CD14-positive monocyte (primary cell): ENCODE results near the gene RPL15. TPM values are rescaled to one million over a fixed set of nuclear protein-coding genes. Genes with fewer than 3 reads are reported as not detected.
"Not testable (repeated sequence)": the region's sequence is repeated elsewhere in the genome, so short reads cannot be mapped to it uniquely, and the experiment has no call there.

ENCODE experiments used
- DNase-seq, 3 donors: peaks; one replicate each; pipeline ENCODE4 v3.0.0-alpha.2; 2011 to 2022
- H2AFZ ChIP-seq: 2 replicates; pipeline ENCODE4 v1.6.0; 2012; ENCODE audit warnings: mild to moderate bottlenecking, low read depth, low read length, inconsistent platforms; ENCODE audit not compliant: insufficient read depth, poor library complexity, severe bottlenecking
- H3K27ac ChIP-seq, 2 donors: 1 replicate in 1 of 2; 2 replicates in 1 of 2; pipeline ENCODE4 v1.5.1; 2012 to 2013; ENCODE audit warnings: low read length in 2 of 2, control low read depth in 1 of 2, inconsistent platforms in 1 of 2, low read depth in 1 of 2, mild to moderate bottlenecking in 1 of 2
- H3K27me3 ChIP-seq, 2 donors: one replicate each; pipeline versions ENCODE4 v1.6.0 to v1.6.1; 2011 to 2013; ENCODE audit warnings: low read length in 2 of 2; ENCODE audit not compliant: control insufficient read depth in 2 of 2, insufficient read depth in 2 of 2
- H3K36me3 ChIP-seq, 2 donors: replicated peaks in 1 of 2; 1 replicate in 1 of 2; 2 replicates in 1 of 2; pipeline versions ENCODE4 v1.5.1 to v1.6.1; 2012 to 2013; ENCODE audit warnings: low read length in 2 of 2, control low read depth in 1 of 2, inconsistent platforms in 1 of 2, mild to moderate bottlenecking in 1 of 2; ENCODE audit not compliant: insufficient read depth in 2 of 2, control insufficient read depth in 1 of 2
- H3K4me1 ChIP-seq, 2 donors: 1 replicate in 1 of 2; 2 replicates in 1 of 2; pipeline versions ENCODE4 v1.5.1 to v1.6.1; 2012 to 2013; ENCODE audit warnings: low read length in 2 of 2, control low read depth in 1 of 2, inconsistent platforms in 1 of 2, mild to moderate bottlenecking in 1 of 2, moderate library complexity in 1 of 2; ENCODE audit not compliant: insufficient read depth in 2 of 2, control insufficient read depth in 1 of 2
- H3K4me2 ChIP-seq: replicated peaks from 2 replicates; pipeline ENCODE3; 2012; ENCODE audit warnings: low read length, moderate library complexity, mild to moderate bottlenecking; ENCODE audit not compliant: poor library complexity, severe bottlenecking; ENCODE audit errors: extremely low read depth
- H3K4me3 ChIP-seq, 3 experiments: fragments of 200-600 bp in 1 of 3; sonication (generic) in 1 of 3; replicated peaks in 1 of 3; 1 replicate in 2 of 3; 2 replicates in 1 of 3; pipeline ENCODE4 v1.5.1; 2011 to 2013; ENCODE audit warnings: low read length in 3 of 3, mild to moderate bottlenecking in 3 of 3, control low read depth in 2 of 3, low read depth in 2 of 3, inconsistent platforms in 1 of 3, moderate library complexity in 1 of 3
- H3K79me2 ChIP-seq: 2 replicates; pipeline ENCODE4 v1.6.0; 2012; ENCODE audit warnings: mild to moderate bottlenecking, control low read depth, inconsistent platforms, low read length, moderate library complexity; ENCODE audit not compliant: insufficient read depth
- H3K9ac ChIP-seq: 2 replicates; pipeline ENCODE4 v1.6.0; 2017; ENCODE audit warnings: low read length, mild to moderate bottlenecking; ENCODE audit not compliant: insufficient read depth, poor library complexity, severe bottlenecking
- H3K9me3 ChIP-seq, 2 donors: replicated peaks in 1 of 2; 1 replicate in 1 of 2; 2 replicates in 1 of 2; pipeline versions ENCODE4 v1.5.1 to v1.6.1; 2012 to 2013; ENCODE audit warnings: low read length in 2 of 2, control low read depth in 1 of 2; ENCODE audit not compliant: control insufficient read depth in 1 of 2, insufficient read depth in 1 of 2
- H4K20me1 ChIP-seq: 2 replicates; pipeline ENCODE4 v1.6.0; 2012; ENCODE audit warnings: mild to moderate bottlenecking, low read length, control low read depth, moderate library complexity; ENCODE audit not compliant: insufficient read depth
- H3K27ac Mint-ChIP-seq, 7 donors: one replicate each; pipeline ENCODE4 v1.8.0; 2020; ENCODE audit warnings: mild to moderate bottlenecking in 7 of 7, mixed read lengths in 7 of 7, moderate library complexity in 6 of 7, inconsistent platforms in 2 of 7
- H3K27me3 Mint-ChIP-seq, 3 donors: one replicate each; pipeline ENCODE4 v1.8.0; 2021 to 2022; ENCODE audit warnings: low read depth in 3 of 3, mild to moderate bottlenecking in 3 of 3, mixed read lengths in 3 of 3, moderate library complexity in 3 of 3, inconsistent platforms in 1 of 3
- H3K36me3 Mint-ChIP-seq, 2 donors: one replicate each; pipeline ENCODE4 v1.8.0; 2020; ENCODE audit warnings: mixed read lengths in 2 of 2, inconsistent platforms in 1 of 2, mild to moderate bottlenecking in 1 of 2
- H3K4me1 Mint-ChIP-seq: one replicate; pipeline ENCODE4 v1.8.0; 2020; ENCODE audit warnings: mild to moderate bottlenecking, mixed read lengths
- H3K4me3 Mint-ChIP-seq, 2 donors: one replicate each; pipeline ENCODE4 v1.8.0; 2020; ENCODE audit warnings: mild to moderate bottlenecking in 2 of 2, mixed read lengths in 2 of 2, moderate library complexity in 1 of 2
- H3K9me3 Mint-ChIP-seq, 7 donors: one replicate each; pipeline ENCODE4 v1.8.0; 2020 to 2022; ENCODE audit warnings: mixed read lengths in 7 of 7, mild to moderate bottlenecking in 6 of 7, moderate library complexity in 6 of 7, inconsistent platforms in 2 of 7
- WGBS: methylation state at CpG from one replicate; pipeline ENCODE4 v1.1.5; 2013; ENCODE audit warnings: missing lambda C conversion rate; ENCODE audit not compliant: insufficient coverage; 5-methylcytosine and 5-hydroxymethylcytosine counted together
- intact Hi-C, 2 donors: fragments of 100-400 bp; cut with micrococcal nuclease; formaldehyde crosslinking; loops; one replicate each; pipeline versions ENCODE4 v1.15.0 to v1.15.1; 2023
- polyA plus RNA-seq, 3 donors: library from polyadenylated mRNA; depleted of rRNA in 1 of 3; unstranded in 2 of 3; stranded (reverse) in 1 of 3; fragments of 300-500 nt in 2 of 3; fragments of >200 nt in 1 of 3; fragmentation: Illumina TruSeq in 2 of 3; gene quantifications; 1 replicate in 2 of 3; 2 replicates in 1 of 3; pipeline ENCODE4 v1.2.3, GENCODE V29; 2012 to 2021
- TF ChIP-seq, protein P1 (sequence below): fragments of 200-600 bp; IDR thresholded peaks from one replicate; pipeline ENCODE4 v1.8.0; 2022; ENCODE audit warnings: antibody characterized with exemption, mild to moderate bottlenecking

The RPL15 gene
- polyA plus RNA-seq, 3 donors = 2,510 to 3,161 (median 2,781) TPM

DNA sequence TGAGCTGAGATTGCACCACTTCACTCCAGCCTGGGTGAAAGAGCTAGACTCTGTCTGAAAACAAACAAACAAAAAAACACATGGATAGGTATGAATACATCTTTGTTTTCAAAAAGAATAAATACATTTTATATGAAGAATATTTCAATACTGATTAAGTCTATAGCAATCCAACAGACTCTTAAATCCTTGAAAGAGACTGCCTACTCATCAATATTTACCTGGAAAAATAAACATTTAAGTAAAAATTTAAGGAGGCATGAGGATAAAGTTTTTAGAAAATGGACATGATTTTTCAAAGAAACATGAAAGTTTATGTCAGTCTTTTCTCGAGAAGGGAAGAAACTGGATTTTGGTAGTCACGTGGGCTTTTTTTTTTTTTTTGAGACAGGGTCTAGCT lies 5.5 kb upstream of the RPL15 start:
- Mint-ChIP-seq H3K27ac (no peak overlapping the region), H3K9me3 (no peaks in the 10 kb centered on the region), H3K4me1 (peaks cover 16% of the 10 kb centered on the region), H3K36me3 (peaks cover 6 to 13% of the 10 kb centered on the region in 2 donors), H3K4me3 (no peak overlapping the region), H3K27me3 (peaks cover 7 to 10% (median 10%) of the 10 kb centered on the region in 3 donors)
- intact Hi-C loops = loop anchor here in 1 of 2 donors (10.0 kb wide), 1 partner anchor 53 kb away; no protein-coding TSS in a partner anchor
- Histone ChIP-seq H3K4me1 (peaks cover 13 to 14% of the 10 kb centered on the region in 2 donors), H3K27me3 (no peaks in the 10 kb centered on the region), H3K36me3 (no peaks in the 10 kb centered on the region), H3K79me2 (no peaks in the 10 kb centered on the region), H3K9me3 (no peaks in the 10 kb centered on the region), H4K20me1 (no peaks in the 10 kb centered on the region), H3K4me3 (no peak overlapping the region), H3K9ac (no peak overlapping the region), H2AFZ (no peak overlapping the region), H3K27ac (no peak overlapping the region), H3K4me2 (no peak overlapping the region)
- TF ChIP-seq, protein P1, sequence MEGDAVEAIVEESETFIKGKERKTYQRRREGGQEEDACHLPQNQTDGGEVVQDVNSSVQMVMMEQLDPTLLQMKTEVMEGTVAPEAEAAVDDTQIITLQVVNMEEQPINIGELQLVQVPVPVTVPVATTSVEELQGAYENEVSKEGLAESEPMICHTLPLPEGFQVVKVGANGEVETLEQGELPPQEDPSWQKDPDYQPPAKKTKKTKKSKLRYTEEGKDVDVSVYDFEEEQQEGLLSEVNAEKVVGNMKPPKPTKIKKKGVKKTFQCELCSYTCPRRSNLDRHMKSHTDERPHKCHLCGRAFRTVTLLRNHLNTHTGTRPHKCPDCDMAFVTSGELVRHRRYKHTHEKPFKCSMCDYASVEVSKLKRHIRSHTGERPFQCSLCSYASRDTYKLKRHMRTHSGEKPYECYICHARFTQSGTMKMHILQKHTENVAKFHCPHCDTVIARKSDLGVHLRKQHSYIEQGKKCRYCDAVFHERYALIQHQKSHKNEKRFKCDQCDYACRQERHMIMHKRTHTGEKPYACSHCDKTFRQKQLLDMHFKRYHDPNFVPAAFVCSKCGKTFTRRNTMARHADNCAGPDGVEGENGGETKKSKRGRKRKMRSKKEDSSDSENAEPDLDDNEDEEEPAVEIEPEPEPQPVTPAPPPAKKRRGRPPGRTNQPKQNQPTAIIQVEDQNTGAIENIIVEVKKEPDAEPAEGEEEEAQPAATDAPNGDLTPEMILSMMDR = no peak
- DNase-seq = no peak
- WGBS = 100% methylated on average over 2 of the region's 2 CpGs

DNA sequence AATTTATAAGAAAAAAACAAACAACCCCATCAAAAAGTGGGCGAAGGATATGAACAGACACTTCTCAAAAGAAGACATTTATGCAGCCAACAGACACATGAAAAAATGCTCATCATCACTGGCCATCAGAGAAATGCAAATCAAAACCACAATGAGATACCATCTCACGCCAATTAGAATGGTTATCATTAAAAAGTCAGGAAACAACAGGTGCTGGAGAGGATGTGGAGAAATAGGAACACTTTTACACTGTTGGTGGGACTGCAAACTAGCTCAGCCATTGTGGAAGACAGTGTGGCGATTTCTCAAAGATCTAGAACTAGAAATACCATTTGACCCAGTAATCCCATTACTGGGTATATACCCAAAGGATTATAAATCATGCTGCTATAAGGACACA lies 4.6 kb upstream of the RPL15 start:
- intact Hi-C loops = loop anchor here in 1 of 2 donors (10.0 kb wide), 1 partner anchor 52 kb away; no protein-coding TSS in a partner anchor
- H3K4me1 Mint-ChIP-seq = peaks cover 16% of the 10 kb centered on the region
- H3K4me2 ChIP-seq, H3K79me2 ChIP-seq, H3K9me3 ChIP-seq, H3K27ac Mint-ChIP-seq, H3K9me3 Mint-ChIP-seq, H3K4me3 Mint-ChIP-seq, H4K20me1 ChIP-seq, H3K4me3 ChIP-seq, H3K27ac ChIP-seq, H3K9ac ChIP-seq, H3K27me3 ChIP-seq, H3K36me3 ChIP-seq, DNase-seq, H2AFZ ChIP-seq: not testable (repeated sequence)
- peaks cover 15 to 17% of the 10 kb centered on the region in 2 donors for H3K4me1 ChIP-seq
- no CpG with 5 or more reads among the region's 3 CpGs for WGBS
- H3K27me3 Mint-ChIP-seq = peaks cover 8 to 11% (median 10%) of the 10 kb centered on the region in 3 donors
- H3K36me3 Mint-ChIP-seq = peaks cover 6 to 13% of the 10 kb centered on the region in 2 donors
